Muscle layer of colon (tissue), 2 donors: Measurements from ENCODE around the gene THRSP.

Experiments
- H3K27ac ChIP-seq: one replicate; pipeline ENCODE4 v1.7.0; 2013; ENCODE audit warnings: low read depth, mild to moderate bottlenecking, low read length, moderate library complexity
- H3K27me3 ChIP-seq, 2 donors: one replicate each; pipeline ENCODE4 v1.7.0; 2013; ENCODE audit warnings: low read length in 2 of 2, mild to moderate bottlenecking in 2 of 2; ENCODE audit not compliant: insufficient read depth in 2 of 2, control insufficient read depth in 1 of 2
- H3K36me3 ChIP-seq: one replicate; pipeline ENCODE4 v1.7.0; 2013; ENCODE audit warnings: mild to moderate bottlenecking, low read length; ENCODE audit not compliant: insufficient read depth
- H3K4me1 ChIP-seq: one replicate; pipeline ENCODE4 v1.7.0; 2013; ENCODE audit warnings: mild to moderate bottlenecking, low read length; ENCODE audit not compliant: insufficient read depth
- H3K4me3 ChIP-seq, 2 donors: one replicate each; pipeline ENCODE4 v1.7.0; 2013; ENCODE audit warnings: low read length in 2 of 2, low read depth in 1 of 2, mild to moderate bottlenecking in 1 of 2, moderate library complexity in 1 of 2
- H3K9ac ChIP-seq: one replicate; pipeline ENCODE4 v1.7.0; 2013; ENCODE audit warnings: low read length
- H3K9me3 ChIP-seq: one replicate; pipeline ENCODE4 v1.7.0; 2013; ENCODE audit warnings: mild to moderate bottlenecking, low read length
- donor health status: abdominal sarcoma.
- donor health status: Adenocarcinoma of cecum.

THRSP gene

DNA sequence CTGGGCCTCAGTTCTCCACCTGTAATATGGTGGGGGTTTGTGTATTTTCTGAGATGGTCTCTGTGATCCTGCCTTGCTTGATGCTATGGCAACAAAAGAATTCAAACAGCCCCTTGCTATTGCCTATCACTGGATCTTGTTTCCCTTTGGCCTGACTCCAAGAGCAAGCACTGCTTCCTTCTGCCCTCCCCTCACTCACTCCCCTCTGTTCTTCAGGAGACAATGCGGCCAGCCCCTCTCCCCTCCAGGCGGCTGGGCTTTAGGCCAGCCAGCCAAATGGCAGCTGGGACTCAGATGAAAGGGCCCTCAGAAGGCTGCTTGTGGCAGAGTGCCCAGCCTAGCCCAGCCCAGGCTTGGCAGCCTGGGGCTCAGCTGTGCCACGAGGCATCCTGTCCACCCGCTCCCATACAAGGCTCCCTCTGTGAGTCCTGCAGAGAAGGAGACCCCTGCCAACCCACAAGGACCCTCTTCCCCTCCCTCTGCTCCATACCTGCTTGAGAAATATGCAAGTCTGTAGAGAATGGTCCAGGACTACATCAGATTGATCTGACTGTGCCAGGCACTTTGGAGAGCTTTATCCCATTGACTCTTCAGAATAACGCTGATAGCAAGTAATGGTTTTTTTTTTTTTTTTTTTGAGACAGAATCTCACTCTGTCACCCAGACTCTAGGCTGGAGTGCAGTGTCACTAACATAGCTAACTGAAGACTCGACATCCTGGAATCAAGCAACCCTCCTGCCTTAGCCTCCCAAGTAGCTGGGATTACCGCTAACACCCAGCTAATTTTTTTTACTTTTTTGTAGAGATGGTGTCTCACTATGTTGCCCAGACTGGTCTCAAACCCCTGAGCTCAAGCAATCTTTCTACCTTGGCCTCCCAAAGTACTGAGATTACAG lies 33.0 kb upstream of the THRSP start:
- no peak overlapping the region for H3K9ac ChIP-seq
- peak overlapping the region; percentile 58 for H3K27ac ChIP-seq
- H3K36me3 ChIP-seq: no peaks in the 10 kb centered on the region
- H3K27me3 ChIP-seq: no peaks in the 10 kb centered on the region
- peaks cover 22% of the 10 kb centered on the region for H3K4me1 ChIP-seq
- H3K4me3 ChIP-seq: no peak overlapping the region
- no peaks in the 10 kb centered on the region for H3K9me3 ChIP-seq

DNA sequence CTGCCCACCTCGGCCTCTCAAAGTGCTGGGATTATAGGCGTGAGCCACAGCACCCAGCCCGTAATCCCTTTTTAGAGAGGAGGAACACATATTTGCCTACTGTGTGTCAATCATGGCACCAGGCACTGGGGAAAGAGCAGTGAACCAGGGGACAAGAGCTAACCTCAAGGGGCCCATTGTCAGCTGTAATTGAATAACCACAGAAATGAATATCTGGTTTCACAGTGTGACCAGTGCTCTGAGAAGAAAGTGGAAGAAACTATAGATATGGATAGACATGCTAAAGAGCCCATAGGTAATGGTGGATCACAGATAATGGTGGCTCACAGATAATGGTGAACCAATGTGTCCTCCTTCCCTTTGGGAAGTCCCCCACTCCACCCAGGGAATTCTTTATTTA lies 32.0 kb upstream of the THRSP start:
- H3K27me3 ChIP-seq: no peaks in the 10 kb centered on the region
- no peak overlapping the region for H3K9ac ChIP-seq
- H3K4me3 ChIP-seq: no peak overlapping the region
- no peaks in the 10 kb centered on the region for H3K36me3 ChIP-seq
- H3K27ac ChIP-seq: no peak overlapping the region
- H3K9me3 ChIP-seq: no peaks in the 10 kb centered on the region
- H3K4me1 ChIP-seq: peaks cover 22% of the 10 kb centered on the region

- Histone ChIP-seq H3K9me3 (no peaks in the 10 kb centered on the region), H3K36me3 (no peaks in the 10 kb centered on the region), H3K4me1 (peaks cover 22% of the 10 kb centered on the region), H3K27ac (no peak overlapping the region), H3K27me3 (no peaks in the 10 kb centered on the region), H3K4me3 (no peak overlapping the region), H3K9ac (no peak overlapping the region)
These were observed 31.6 kb upstream of the THRSP start for GRCh38 chr11:78032090-78032489.

GRCh38 chr11:78033040-78033439 lies 30.6 kb upstream of the THRSP start:
- no peak overlapping the region for H3K27ac ChIP-seq

GRCh38 chr11:78034623-78035022 lies 29.0 kb upstream of the THRSP start:
- H3K4me1 ChIP-seq: peaks cover 24% of the 10 kb centered on the region
- no peak overlapping the region for H3K4me3 ChIP-seq
- H3K36me3 ChIP-seq: no peaks in the 10 kb centered on the region

More at GRCh38 chr11:78033040-78033439, 30.6 kb upstream of the THRSP start:
- Histone ChIP-seq H3K36me3 (no peaks in the 10 kb centered on the region), H3K4me3 (no peak overlapping the region), H3K9me3 (no peaks in the 10 kb centered on the region), H3K4me1 (peaks cover 22% of the 10 kb centered on the region), H3K27me3 (no peaks in the 10 kb centered on the region), H3K9ac (no peak overlapping the region)

GRCh38 chr11:78036313-78036712 lies 27.3 kb upstream of the THRSP start:
- H3K9ac ChIP-seq: no peak overlapping the region
- peaks cover 22% of the 10 kb centered on the region for H3K4me1 ChIP-seq
- no peak overlapping the region for H3K27ac ChIP-seq
- no peaks in the 10 kb centered on the region for H3K36me3 ChIP-seq
- H3K4me3 ChIP-seq: no peak overlapping the region
- H3K27me3 ChIP-seq: no peaks in the 10 kb centered on the region
- H3K9me3 ChIP-seq: no peaks in the 10 kb centered on the region

More at GRCh38 chr11:78034623-78035022, 29.0 kb upstream of the THRSP start:
- Histone ChIP-seq H3K27me3 (no peaks in the 10 kb centered on the region), H3K27ac (no peak overlapping the region), H3K9me3 (no peaks in the 10 kb centered on the region), H3K9ac (no peak overlapping the region)

- no peaks in the 10 kb centered on the region for H3K27me3 ChIP-seq
- no peaks in the 10 kb centered on the region for H3K36me3 ChIP-seq
- H3K9ac ChIP-seq: no peak overlapping the region
- no peak overlapping the region for H3K4me3 ChIP-seq
- no peaks in the 10 kb centered on the region for H3K9me3 ChIP-seq
- H3K4me1 ChIP-seq: peaks cover 15% of the 10 kb centered on the region
- no peak overlapping the region for H3K27ac ChIP-seq
These were observed 26.6 kb upstream of the THRSP start for GRCh38 chr11:78037056-78037455.

- Histone ChIP-seq H3K27ac (no peak overlapping the region), H3K9me3 (no peaks in the 10 kb centered on the region), H3K4me3 (no peak overlapping the region), H3K4me1 (peaks cover 11% of the 10 kb centered on the region), H3K36me3 (no peaks in the 10 kb centered on the region), H3K27me3 (no peaks in the 10 kb centered on the region), H3K9ac (no peak overlapping the region)
These were observed 25.6 kb upstream of the THRSP start for GRCh38 chr11:78037825-78038620.

GRCh38 chr11:78038697-78039313 lies 24.9 kb upstream of the THRSP start:
- H3K27ac ChIP-seq: no peak overlapping the region
- H3K36me3 ChIP-seq: no peaks in the 10 kb centered on the region
- no peaks in the 10 kb centered on the region for H3K27me3 ChIP-seq
- H3K9ac ChIP-seq: no peak overlapping the region
- peaks cover 11% of the 10 kb centered on the region for H3K4me1 ChIP-seq
- no peak overlapping the region for H3K4me3 ChIP-seq
- H3K9me3 ChIP-seq: no peaks in the 10 kb centered on the region

- H3K4me1 ChIP-seq: peaks cover 11% of the 10 kb centered on the region
- H3K27me3 ChIP-seq: no peaks in the 10 kb centered on the region
- H3K27ac ChIP-seq: peak overlapping the region; percentile 38
- no peak overlapping the region for H3K9ac ChIP-seq
- peak overlapping the region; percentile 26 to 43 for H3K4me3 ChIP-seq
- H3K36me3 ChIP-seq: no peaks in the 10 kb centered on the region
- H3K9me3 ChIP-seq: no peaks in the 10 kb centered on the region
These were observed 24.2 kb upstream of the THRSP start for GRCh38 chr11:78039391-78039918.
